Esophagus muscularis mucosa (tissue), 4 donors: ENCODE measurements around the gene STOM.

Experiments used
- CTCF ChIP-seq, 3 experiments: fragments of 200-600 bp in 2 of 3; fragments of 450-650 bp in 1 of 3; sonication (generic) in 2 of 3; IDR thresholded peaks; one replicate each; pipeline ENCODE4 v1.5.1; 2017 to 2019; ENCODE audit warnings: antibody characterized with exemption in 3 of 3, mild to moderate bottlenecking in 2 of 3, moderate library complexity in 1 of 3
- EP300 ChIP-seq: sonication (generic); formaldehyde crosslinking; IDR thresholded peaks from one replicate; pipeline ENCODE4 v1.6.1; 2017; ENCODE audit warnings: antibody characterized with exemption
- POLR2A ChIP-seq: fragments of 450-650 bp; IDR thresholded peaks from one replicate; pipeline ENCODE4 v1.6.1; 2017; ENCODE audit warnings: antibody characterized with exemption, moderate library complexity, mild to moderate bottlenecking, low read depth
- POLR2AphosphoS5 ChIP-seq, 2 donors: sonication (generic); formaldehyde crosslinking; IDR thresholded peaks; one replicate each; pipeline ENCODE4 v1.6.1; 2017; ENCODE audit warnings: antibody characterized with exemption in 2 of 2

- TF ChIP-seq POLR2A: no peak
- peak; percentile 60 to 69 for TF ChIP-seq POLR2AphosphoS5 (IDR thresholded peaks at IDR 0.05)
- no peak for TF ChIP-seq CTCF (IDR thresholded peaks at IDR 0.05)
- TF ChIP-seq EP300: no peak
These were observed 64.6 kb downstream of the STOM start for GRCh38 chr9:121305269-121305994.
